Measurements from ENCODE around the gene OSBPL6.
"Not testable (repeated sequence)": the region's sequence is repeated elsewhere in the genome, so short reads cannot be mapped to it uniquely, and the experiment has no call there.

OSBPL6 gene

GRCh38 chr2:178333851-178334250, 139.5 kb downstream of the OSBPL6 start:
- no peak for DNase-seq (ENCODE audit: low read depth in 1 of 2, low spot score in 1 of 2)

- DNase-seq (ENCODE audit: low read depth in 1 of 2, low spot score in 1 of 2) = no peak
These were observed 140.9 kb downstream of the OSBPL6 start for GRCh38 chr2:178335230-178335629.

GRCh38 chr2:178344121-178344520, 149.8 kb downstream of the OSBPL6 start:
- no peak for DNase-seq (ENCODE audit: low read depth in 1 of 2, low spot score in 1 of 2)

GRCh38 chr2:178345951-178346350, 151.6 kb downstream of the OSBPL6 start:
- DNase-seq (ENCODE audit: low read depth in 1 of 2, low spot score in 1 of 2) = no peak

GRCh38 chr2:178350051-178350450, 155.7 kb downstream of the OSBPL6 start:
- no peak for DNase-seq (ENCODE audit: low read depth in 1 of 2, low spot score in 1 of 2)

GRCh38 chr2:178357704-178358103, 163.4 kb downstream of the OSBPL6 start:
- DNase-seq (ENCODE audit: low read depth in 1 of 2, low spot score in 1 of 2) = not testable (repeated sequence)

GRCh38 chr2:178359192-178359912, 165.0 kb downstream of the OSBPL6 start:
- no peak for DNase-seq (ENCODE audit: low read depth in 1 of 2, low spot score in 1 of 2)

GRCh38 chr2:178361588-178361987, 167.3 kb downstream of the OSBPL6 start:
- no peak for DNase-seq (ENCODE audit: low read depth in 1 of 2, low spot score in 1 of 2)

- DNase-seq (ENCODE audit: low read depth in 1 of 2, low spot score in 1 of 2) = no peak
These were observed 168.9 kb downstream of the OSBPL6 start for GRCh38 chr2:178363252-178363651.

GRCh38 chr2:178365116-178365515, 170.8 kb downstream of the OSBPL6 start:
- DNase-seq (ENCODE audit: low read depth in 1 of 2, low spot score in 1 of 2) = no peak

- DNase-seq (ENCODE audit: low read depth in 1 of 2, low spot score in 1 of 2) = no peak
These were observed 172.1 kb downstream of the OSBPL6 start for GRCh38 chr2:178366412-178366811.

- DNase-seq (ENCODE audit: low read depth in 1 of 2, low spot score in 1 of 2) = no peak
These were observed 173.0 kb downstream of the OSBPL6 start for GRCh38 chr2:178367344-178367743.

GRCh38 chr2:178374865-178375264, 180.6 kb downstream of the OSBPL6 start:
- DNase-seq (ENCODE audit: low read depth in 1 of 2, low spot score in 1 of 2) = no peak

GRCh38 chr2:178377046-178377445, 182.7 kb downstream of the OSBPL6 start:
- no peak for DNase-seq (ENCODE audit: low read depth in 1 of 2, low spot score in 1 of 2)

- DNase-seq (ENCODE audit: low read depth in 1 of 2, low spot score in 1 of 2) = no peak
These were observed 185.1 kb downstream of the OSBPL6 start for GRCh38 chr2:178379162-178380004.

- no peak for DNase-seq (ENCODE audit: low read depth in 1 of 2, low spot score in 1 of 2)
These were observed 186.5 kb downstream of the OSBPL6 start for GRCh38 chr2:178380763-178381162.

- no peak for DNase-seq (ENCODE audit: low read depth in 1 of 2, low spot score in 1 of 2)
These were observed 189.4 kb downstream of the OSBPL6 start for GRCh38 chr2:178383718-178384117.

GRCh38 chr2:178385595-178386148, 191.4 kb downstream of the OSBPL6 start:
- DNase-seq (ENCODE audit: low read depth in 1 of 2, low spot score in 1 of 2) = no peak

GRCh38 chr2:178386986-178387597, 192.8 kb downstream of the OSBPL6 start:
- DNase-seq (ENCODE audit: low read depth in 1 of 2, low spot score in 1 of 2) = no peak

GRCh38 chr2:178388287-178388686, 194.0 kb downstream of the OSBPL6 start:
- DNase-seq (ENCODE audit: low read depth in 1 of 2, low spot score in 1 of 2) = no peak

- DNase-seq (ENCODE audit: low read depth in 1 of 2, low spot score in 1 of 2) = no peak
These were observed 197.4 kb downstream of the OSBPL6 start for GRCh38 chr2:178391701-178392100.

- DNase-seq (ENCODE audit: low read depth in 1 of 2, low spot score in 1 of 2) = no peak
These were observed 197.9 kb downstream of the OSBPL6 start for GRCh38 chr2:178392215-178392614.
